Tibial nerve (tissue), 4 donors: Measurements from ENCODE around the gene RBM4B. TPM values are rescaled to one million over a fixed set of nuclear protein-coding genes. Genes with fewer than 3 reads are reported as not detected.
"Not testable (repeated sequence)": the region's sequence is repeated elsewhere in the genome, so short reads cannot be mapped to it uniquely, and the experiment has no call there.

Experiments
- DNase-seq, 2 donors: peaks; one replicate each; pipeline ENCODE4 v3.0.0-alpha.2; 2019; ENCODE audit warnings: low spot score in 2 of 2
- H3K27ac ChIP-seq, 4 donors: fragments of 200-600 bp; sonication (generic) in 3 of 4; one replicate each; pipeline ENCODE4 v1.5.1; 2017 to 2019; ENCODE audit warnings: mild to moderate bottlenecking in 1 of 4
- H3K27me3 ChIP-seq, 2 donors: fragments of 200-600 bp; sonication (generic) in 1 of 2; one replicate each; pipeline versions ENCODE4 v1.5.1 to v1.6.0; 2017 to 2019
- H3K36me3 ChIP-seq, 3 donors: fragments of 200-600 bp; sonication (generic); one replicate each; pipeline ENCODE4 v1.5.1; 2018 to 2019
- H3K4me1 ChIP-seq, 4 donors: fragments of 200-600 bp; sonication (generic) in 3 of 4; one replicate each; pipeline ENCODE4 v1.5.1; 2017 to 2019
- H3K4me3 ChIP-seq, 4 donors: fragments of 200-600 bp; sonication (generic) in 3 of 4; one replicate each; pipeline ENCODE4 v1.5.1; 2017 to 2019; ENCODE audit warnings: mild to moderate bottlenecking in 1 of 4, moderate library complexity in 1 of 4
- H3K9me3 ChIP-seq, 4 donors: fragments of 200-600 bp; sonication (generic) in 3 of 4; one replicate each; pipeline ENCODE4 v1.5.1; 2017 to 2019
- CTCF ChIP-seq, 5 experiments: fragments of 200-600 bp in 3 of 5; fragments of 450-650 bp in 2 of 5; sonication (generic) in 3 of 5; IDR thresholded peaks; one replicate each; pipeline ENCODE4 v1.5.1; 2016 to 2019; ENCODE audit warnings: antibody characterized with exemption in 5 of 5, mild to moderate bottlenecking in 3 of 5, moderate library complexity in 2 of 5
- EP300 ChIP-seq, 2 donors: sonication (generic); formaldehyde crosslinking; IDR thresholded peaks; one replicate each; pipeline ENCODE4 v1.6.1; 2017; ENCODE audit warnings: antibody characterized with exemption in 2 of 2, mild to moderate bottlenecking in 1 of 2
- POLR2A ChIP-seq, 2 donors: fragments of 450-650 bp; IDR thresholded peaks; one replicate each; pipeline ENCODE4 v1.6.1; 2017; ENCODE audit warnings: antibody characterized with exemption in 2 of 2, mild to moderate bottlenecking in 2 of 2, moderate library complexity in 2 of 2
- WGBS, 2 donors: methylation state at CpG; one replicate each; pipeline ENCODE4 v1.1.5; 2018; 5-methylcytosine and 5-hydroxymethylcytosine counted together
- total RNA-seq, 4 donors: library from RNA; depleted of rRNA; stranded (reverse); fragments of >200 nt; gene quantifications; one replicate each; pipeline ENCODE4 v1.1.0, GENCODE V29; 2016

Gene RBM4B
- 10 to 100 TPM in 3 of 4 donors, 1 to 10 TPM in 1; 7.1 to 15.9 (median 12.2) TPM for total RNA-seq

GRCh38 chr11:66677599-66678375 lies at the start of gene RBM4B:
Gene RBM4B, minus strand, starts transcription at chr11:66677887. Its CDS starts 808 bp downstream, at chr11:66677079.
- 0% methylated on average over 28 to 44 of the region's 61 CpGs for WGBS, 2 donors
- Histone ChIP-seq H3K27ac (peak within 1 kb of the TSS; percentile 89 to 94 (median 93)), H3K4me3 (peak within 1 kb of the TSS; percentile 53 to 82 (median 74)), H3K4me1 (peaks cover 0 to 45% (median 28%) of the 10 kb centered on the region in 4 donors), H3K27me3 (no peaks in the 10 kb centered on the region), H3K9me3 (no peaks in the 10 kb centered on the region), H3K36me3 (no peaks in the 10 kb centered on the region)
- TF ChIP-seq CTCF (IDR thresholded peaks at IDR 0.05), result no peak
- peak; percentile 58 to 86 for TF ChIP-seq POLR2A (IDR thresholded peaks at IDR 0.05)
- peak in 1 of 2 donors; percentile 92 for TF ChIP-seq EP300 (IDR thresholded peaks at IDR 0.05)
- DNase-seq, result peak; percentile 95 to 96

GRCh38 chr11:66725647-66726046 lies 48.0 kb upstream of the RBM4B start:
- peaks cover 0 to 17% (median 4%) of the 10 kb centered on the region in 4 donors for H3K4me1 ChIP-seq
- H3K4me3 ChIP-seq, result no peak overlapping the region
- no peak for DNase-seq
- H3K27ac ChIP-seq, result no peak overlapping the region
- peaks cover 3 to 26% of the 10 kb centered on the region in 2 donors for H3K27me3 ChIP-seq
- no peaks in the 10 kb centered on the region for H3K36me3 ChIP-seq
- 43 to 55% methylated on average over 10 of the region's 10 CpGs for WGBS, 2 donors
- TF ChIP-seq EP300 (IDR thresholded peaks at IDR 0.05), result no peak
- TF ChIP-seq POLR2A (IDR thresholded peaks at IDR 0.05), result no peak
- no peak for TF ChIP-seq CTCF (IDR thresholded peaks at IDR 0.05)
- H3K9me3 ChIP-seq, result no peaks in the 10 kb centered on the region

- DNase-seq, result no peak
- H3K9me3 ChIP-seq, result no peaks in the 10 kb centered on the region
- WGBS, 2 donors, result 95 to 96% methylated on average over 1 of the region's 1 CpG
- H3K36me3 ChIP-seq, result no peaks in the 10 kb centered on the region
- H3K27me3 ChIP-seq, result peaks cover 3 to 31% of the 10 kb centered on the region in 2 donors
- peaks cover 0 to 17% (median 4%) of the 10 kb centered on the region in 4 donors for H3K4me1 ChIP-seq
- H3K27ac ChIP-seq, result no peak overlapping the region
- no peak overlapping the region for H3K4me3 ChIP-seq
- TF ChIP-seq POLR2A (IDR thresholded peaks at IDR 0.05) (no peak), EP300 (IDR thresholded peaks at IDR 0.05) (no peak), CTCF (IDR thresholded peaks at IDR 0.05) (no peak)
Observed at GRCh38 chr11:66725114-66725513, 47.4 kb upstream of the RBM4B start.

GRCh38 chr11:66724167-66724566 lies 46.5 kb upstream of the RBM4B start:
- Histone ChIP-seq H3K27me3 (peaks cover 3 to 33% of the 10 kb centered on the region in 2 donors), H3K4me1 (peaks cover 0 to 17% (median 4%) of the 10 kb centered on the region in 4 donors)
- not testable (repeated sequence) for H3K36me3 ChIP-seq, H3K4me3 ChIP-seq, H3K9me3 ChIP-seq, H3K27ac ChIP-seq, DNase-seq
- WGBS, 2 donors, result 91 to 97% methylated on average over 5 of the region's 5 CpGs

GRCh38 chr11:66723693-66724092 lies 46.0 kb upstream of the RBM4B start:
- no peak for TF ChIP-seq POLR2A (IDR thresholded peaks at IDR 0.05)
- no peak for TF ChIP-seq CTCF (IDR thresholded peaks at IDR 0.05)
- no peak for TF ChIP-seq EP300 (IDR thresholded peaks at IDR 0.05)
- DNase-seq, result no peak
- H3K27ac ChIP-seq, result no peak overlapping the region
- 93 to 95% methylated on average over 5 of the region's 5 CpGs for WGBS, 2 donors
- no peaks in the 10 kb centered on the region for H3K9me3 ChIP-seq
- H3K4me1 ChIP-seq, result peaks cover 0 to 15% (median 4%) of the 10 kb centered on the region in 4 donors
- peaks cover 3 to 33% of the 10 kb centered on the region in 2 donors for H3K27me3 ChIP-seq
- H3K4me3 ChIP-seq, result no peak overlapping the region
- no peaks in the 10 kb centered on the region for H3K36me3 ChIP-seq
